ENCODE results near the gene SPPL3. TPM values are rescaled to one million over a fixed set of nuclear protein-coding genes. Genes with fewer than 3 reads are reported as not detected.

The SPPL3 gene
- total RNA-seq, 1 donor from 2014 or later, result 56.8 TPM

DNA sequence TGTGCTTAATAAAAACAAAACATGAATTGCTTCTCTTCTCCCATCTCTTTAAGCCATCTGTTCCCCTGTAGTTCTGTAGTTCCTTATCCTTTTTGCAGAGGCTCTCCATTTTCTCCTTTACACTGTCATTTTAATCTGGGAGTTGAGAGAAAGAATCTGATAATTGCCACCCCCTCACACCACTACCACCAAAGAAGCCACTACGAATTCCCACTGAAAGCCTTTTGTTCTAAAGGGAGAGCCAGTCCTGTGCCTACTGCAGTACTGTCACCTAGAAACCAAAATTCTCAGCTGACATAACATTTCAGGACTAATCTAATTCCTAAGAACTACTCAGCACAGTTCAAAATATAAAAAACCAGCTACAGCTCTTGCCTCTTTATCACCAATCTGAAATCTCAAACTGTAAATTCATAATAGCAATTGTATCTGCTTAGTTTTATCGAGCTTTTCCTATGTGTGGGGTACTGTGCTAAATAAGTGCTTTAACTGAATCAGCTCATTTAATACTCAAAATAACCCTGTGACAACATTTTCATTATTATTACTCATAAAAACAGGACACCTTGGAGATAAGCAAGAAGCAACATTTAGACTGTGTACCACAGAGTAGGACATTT, 72.4 kb downstream of the SPPL3 start:
- peaks cover 40% of the 10 kb centered on the region for H3K4me1 Mint-ChIP-seq
- no peak overlapping the region for H3K4me3 Mint-ChIP-seq
- H3K27me3 Mint-ChIP-seq (ENCODE audit: low read depth), result no peaks in the 10 kb centered on the region
- DNase-seq (ENCODE audit: low read depth, low spot score), result no peak
- H3K36me3 Mint-ChIP-seq (ENCODE audit: low read depth), result no peaks in the 10 kb centered on the region
- TF ChIP-seq, protein P1, sequence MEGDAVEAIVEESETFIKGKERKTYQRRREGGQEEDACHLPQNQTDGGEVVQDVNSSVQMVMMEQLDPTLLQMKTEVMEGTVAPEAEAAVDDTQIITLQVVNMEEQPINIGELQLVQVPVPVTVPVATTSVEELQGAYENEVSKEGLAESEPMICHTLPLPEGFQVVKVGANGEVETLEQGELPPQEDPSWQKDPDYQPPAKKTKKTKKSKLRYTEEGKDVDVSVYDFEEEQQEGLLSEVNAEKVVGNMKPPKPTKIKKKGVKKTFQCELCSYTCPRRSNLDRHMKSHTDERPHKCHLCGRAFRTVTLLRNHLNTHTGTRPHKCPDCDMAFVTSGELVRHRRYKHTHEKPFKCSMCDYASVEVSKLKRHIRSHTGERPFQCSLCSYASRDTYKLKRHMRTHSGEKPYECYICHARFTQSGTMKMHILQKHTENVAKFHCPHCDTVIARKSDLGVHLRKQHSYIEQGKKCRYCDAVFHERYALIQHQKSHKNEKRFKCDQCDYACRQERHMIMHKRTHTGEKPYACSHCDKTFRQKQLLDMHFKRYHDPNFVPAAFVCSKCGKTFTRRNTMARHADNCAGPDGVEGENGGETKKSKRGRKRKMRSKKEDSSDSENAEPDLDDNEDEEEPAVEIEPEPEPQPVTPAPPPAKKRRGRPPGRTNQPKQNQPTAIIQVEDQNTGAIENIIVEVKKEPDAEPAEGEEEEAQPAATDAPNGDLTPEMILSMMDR (conservative IDR thresholded peaks at IDR 0.05), result no peak
- H3K9me3 Mint-ChIP-seq, result no peaks in the 10 kb centered on the region
- no peak overlapping the region for H3K27ac Mint-ChIP-seq (ENCODE audit: unreplicated experiment)

DNA sequence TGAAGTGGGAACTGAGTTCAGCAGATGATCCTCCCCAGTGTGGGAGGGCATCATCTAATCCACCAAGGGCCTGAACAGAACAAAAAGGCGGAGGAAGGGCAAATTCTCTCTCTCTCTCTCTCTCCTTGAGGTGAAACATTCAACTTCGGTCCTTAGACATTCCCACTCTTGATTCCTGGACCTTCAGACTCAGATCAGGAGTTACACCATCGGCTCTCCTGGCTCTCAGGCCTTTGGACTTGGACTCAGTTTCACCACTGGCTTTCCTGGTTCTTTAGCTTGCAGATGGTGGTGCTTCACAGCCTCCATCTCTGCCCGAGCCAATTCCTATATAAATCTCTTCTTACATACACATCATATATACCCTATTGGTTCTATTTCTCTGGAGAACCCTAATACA, 73.2 kb downstream of the SPPL3 start:
- TF ChIP-seq, protein P1 (conservative IDR thresholded peaks at IDR 0.05), result no peak
- H3K9me3 Mint-ChIP-seq, result no peaks in the 10 kb centered on the region
- H3K27ac Mint-ChIP-seq (ENCODE audit: unreplicated experiment), result no peak overlapping the region
- H3K4me1 Mint-ChIP-seq, result peaks cover 35% of the 10 kb centered on the region
- no peak overlapping the region for H3K4me3 Mint-ChIP-seq
- H3K27me3 Mint-ChIP-seq (ENCODE audit: low read depth), result no peaks in the 10 kb centered on the region
- no peak for DNase-seq (ENCODE audit: low read depth, low spot score)
- H3K36me3 Mint-ChIP-seq (ENCODE audit: low read depth), result no peaks in the 10 kb centered on the region

DNA sequence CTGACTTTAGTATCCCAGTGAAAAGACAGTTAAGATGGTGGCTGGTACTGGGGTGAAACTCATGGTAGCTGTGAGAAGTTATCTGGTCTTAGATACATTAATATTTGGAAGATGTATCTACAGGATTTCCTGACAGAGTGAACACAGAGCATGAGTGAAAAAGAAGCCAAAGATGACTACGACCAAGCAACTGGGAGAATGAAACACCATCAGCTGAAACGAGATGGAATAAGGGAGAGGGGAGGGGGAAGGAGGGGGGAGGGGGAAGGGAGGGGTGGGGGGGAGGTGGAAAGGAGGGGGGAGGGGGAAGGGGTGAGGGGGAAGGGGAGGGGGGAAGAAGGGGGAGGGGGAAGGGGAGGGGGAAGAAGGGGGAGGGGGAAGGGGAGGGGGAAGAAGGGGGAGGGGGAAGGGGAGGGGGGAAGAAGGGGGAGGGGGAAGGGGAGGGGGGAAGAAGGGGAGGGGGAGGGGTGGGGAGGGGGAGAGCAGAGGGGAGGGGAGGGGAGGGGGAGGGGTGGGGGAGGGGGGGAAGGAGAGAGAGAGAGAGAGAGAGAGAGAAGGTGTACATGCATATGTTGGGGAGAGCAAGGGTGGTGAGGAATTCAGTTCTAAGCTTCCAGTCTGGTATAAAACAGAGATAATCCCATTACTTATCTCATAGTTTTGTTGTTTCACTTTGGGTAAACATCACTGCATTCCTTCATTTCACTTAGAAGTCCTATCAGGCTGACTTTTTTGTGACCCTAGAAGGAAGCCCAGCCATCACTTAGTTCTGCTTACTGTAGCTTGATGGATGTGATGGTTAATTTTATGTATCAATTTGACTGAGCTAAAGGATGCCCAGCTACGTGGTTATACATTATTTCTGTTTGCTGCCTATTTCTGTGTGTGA, 73.9 kb downstream of the SPPL3 start:
- TF ChIP-seq, protein P1 (conservative IDR thresholded peaks at IDR 0.05), result no peak
- H3K9me3 Mint-ChIP-seq, result no peaks in the 10 kb centered on the region
- no peak overlapping the region for H3K4me3 Mint-ChIP-seq
- H3K27me3 Mint-ChIP-seq (ENCODE audit: low read depth), result no peaks in the 10 kb centered on the region
- DNase-seq (ENCODE audit: low read depth, low spot score), result no peak
- H3K4me1 Mint-ChIP-seq, result peaks cover 35% of the 10 kb centered on the region
- no peak overlapping the region for H3K27ac Mint-ChIP-seq (ENCODE audit: unreplicated experiment)
- H3K36me3 Mint-ChIP-seq (ENCODE audit: low read depth), result no peaks in the 10 kb centered on the region

DNA sequence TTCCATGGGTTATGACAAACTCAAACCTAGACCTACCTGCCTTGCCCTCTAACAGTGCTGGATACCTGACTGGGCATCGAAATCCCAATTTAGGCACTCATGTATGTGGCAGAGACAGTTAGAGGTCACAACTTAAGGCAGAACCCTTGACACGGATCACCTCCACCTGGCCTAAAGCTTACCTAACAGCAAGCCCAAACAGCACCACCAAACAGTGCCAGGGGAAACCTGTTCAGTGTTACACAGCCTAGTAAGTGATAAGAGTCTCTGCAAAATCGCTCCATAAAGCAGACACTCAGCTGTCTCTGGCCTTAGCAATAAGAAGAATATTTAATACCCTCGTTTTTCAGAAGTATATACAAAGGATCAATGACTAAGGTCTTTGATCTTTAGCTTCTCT, 77.8 kb downstream of the SPPL3 start:
- H3K4me1 Mint-ChIP-seq, result peaks cover 38% of the 10 kb centered on the region
- TF ChIP-seq, protein P1 (conservative IDR thresholded peaks at IDR 0.05), result no peak
- no peak overlapping the region for H3K27ac Mint-ChIP-seq (ENCODE audit: unreplicated experiment)
- no peaks in the 10 kb centered on the region for H3K36me3 Mint-ChIP-seq (ENCODE audit: low read depth)
- no peak for DNase-seq (ENCODE audit: low read depth, low spot score)
- no peaks in the 10 kb centered on the region for H3K27me3 Mint-ChIP-seq (ENCODE audit: low read depth)
- H3K9me3 Mint-ChIP-seq, result no peaks in the 10 kb centered on the region
- no peak overlapping the region for H3K4me3 Mint-ChIP-seq

DNA sequence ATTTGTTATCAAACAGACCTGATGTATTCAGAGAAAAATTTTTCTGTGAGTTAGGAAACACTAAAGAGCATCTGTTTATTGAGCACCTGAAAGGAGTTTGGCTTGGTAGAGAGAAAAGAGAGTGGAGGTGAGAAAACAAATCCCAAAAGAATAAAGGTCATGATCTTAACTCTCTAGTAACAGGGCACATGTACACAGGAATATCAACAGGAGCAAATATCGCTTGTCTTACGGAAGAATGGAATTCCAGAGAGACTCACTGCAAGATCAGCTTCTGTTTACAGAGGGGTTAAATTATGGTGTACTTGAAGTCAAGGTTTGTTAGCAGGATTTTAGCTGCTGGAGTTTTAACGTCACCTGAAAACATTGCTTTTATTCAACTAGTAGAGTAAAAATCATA, 78.8 kb downstream of the SPPL3 start:
- Mint-ChIP-seq H3K4me1 (peaks cover 34% of the 10 kb centered on the region), H3K36me3 (ENCODE audit: low read depth) (no peaks in the 10 kb centered on the region), H3K27me3 (ENCODE audit: low read depth) (no peaks in the 10 kb centered on the region), H3K9me3 (no peaks in the 10 kb centered on the region), H3K27ac (ENCODE audit: unreplicated experiment) (no peak overlapping the region), H3K4me3 (no peak overlapping the region)
- DNase-seq (ENCODE audit: low read depth, low spot score), result no peak
- TF ChIP-seq, protein P1 (conservative IDR thresholded peaks at IDR 0.05), result no peak

All from neural crest cell (in vitro differentiated cells).